ENCODE results near the gene INTU.

INTU gene

GRCh38 chr4:127668770-127669169, 36.0 kb downstream of the INTU start:
- TF ChIP-seq POLR2AphosphoS5 (IDR thresholded peaks at IDR 0.05; ENCODE audit: low read depth) (no peak), SPI1 (IDR thresholded peaks at IDR 0.05; ENCODE audit: borderline replicate concordance, low read depth) (no peak), GABPA (IDR thresholded peaks at IDR 0.05; ENCODE audit: low read depth) (no peak)
- TF ChIP-seq, protein P1, sequence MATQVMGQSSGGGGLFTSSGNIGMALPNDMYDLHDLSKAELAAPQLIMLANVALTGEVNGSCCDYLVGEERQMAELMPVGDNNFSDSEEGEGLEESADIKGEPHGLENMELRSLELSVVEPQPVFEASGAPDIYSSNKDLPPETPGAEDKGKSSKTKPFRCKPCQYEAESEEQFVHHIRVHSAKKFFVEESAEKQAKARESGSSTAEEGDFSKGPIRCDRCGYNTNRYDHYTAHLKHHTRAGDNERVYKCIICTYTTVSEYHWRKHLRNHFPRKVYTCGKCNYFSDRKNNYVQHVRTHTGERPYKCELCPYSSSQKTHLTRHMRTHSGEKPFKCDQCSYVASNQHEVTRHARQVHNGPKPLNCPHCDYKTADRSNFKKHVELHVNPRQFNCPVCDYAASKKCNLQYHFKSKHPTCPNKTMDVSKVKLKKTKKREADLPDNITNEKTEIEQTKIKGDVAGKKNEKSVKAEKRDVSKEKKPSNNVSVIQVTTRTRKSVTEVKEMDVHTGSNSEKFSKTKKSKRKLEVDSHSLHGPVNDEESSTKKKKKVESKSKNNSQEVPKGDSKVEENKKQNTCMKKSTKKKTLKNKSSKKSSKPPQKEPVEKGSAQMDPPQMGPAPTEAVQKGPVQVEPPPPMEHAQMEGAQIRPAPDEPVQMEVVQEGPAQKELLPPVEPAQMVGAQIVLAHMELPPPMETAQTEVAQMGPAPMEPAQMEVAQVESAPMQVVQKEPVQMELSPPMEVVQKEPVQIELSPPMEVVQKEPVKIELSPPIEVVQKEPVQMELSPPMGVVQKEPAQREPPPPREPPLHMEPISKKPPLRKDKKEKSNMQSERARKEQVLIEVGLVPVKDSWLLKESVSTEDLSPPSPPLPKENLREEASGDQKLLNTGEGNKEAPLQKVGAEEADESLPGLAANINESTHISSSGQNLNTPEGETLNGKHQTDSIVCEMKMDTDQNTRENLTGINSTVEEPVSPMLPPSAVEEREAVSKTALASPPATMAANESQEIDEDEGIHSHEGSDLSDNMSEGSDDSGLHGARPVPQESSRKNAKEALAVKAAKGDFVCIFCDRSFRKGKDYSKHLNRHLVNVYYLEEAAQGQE (IDR thresholded peaks at IDR 0.05; ENCODE audit: insufficient replicate concordance, low read depth): no peak
- TF ChIP-seq, protein P2, sequence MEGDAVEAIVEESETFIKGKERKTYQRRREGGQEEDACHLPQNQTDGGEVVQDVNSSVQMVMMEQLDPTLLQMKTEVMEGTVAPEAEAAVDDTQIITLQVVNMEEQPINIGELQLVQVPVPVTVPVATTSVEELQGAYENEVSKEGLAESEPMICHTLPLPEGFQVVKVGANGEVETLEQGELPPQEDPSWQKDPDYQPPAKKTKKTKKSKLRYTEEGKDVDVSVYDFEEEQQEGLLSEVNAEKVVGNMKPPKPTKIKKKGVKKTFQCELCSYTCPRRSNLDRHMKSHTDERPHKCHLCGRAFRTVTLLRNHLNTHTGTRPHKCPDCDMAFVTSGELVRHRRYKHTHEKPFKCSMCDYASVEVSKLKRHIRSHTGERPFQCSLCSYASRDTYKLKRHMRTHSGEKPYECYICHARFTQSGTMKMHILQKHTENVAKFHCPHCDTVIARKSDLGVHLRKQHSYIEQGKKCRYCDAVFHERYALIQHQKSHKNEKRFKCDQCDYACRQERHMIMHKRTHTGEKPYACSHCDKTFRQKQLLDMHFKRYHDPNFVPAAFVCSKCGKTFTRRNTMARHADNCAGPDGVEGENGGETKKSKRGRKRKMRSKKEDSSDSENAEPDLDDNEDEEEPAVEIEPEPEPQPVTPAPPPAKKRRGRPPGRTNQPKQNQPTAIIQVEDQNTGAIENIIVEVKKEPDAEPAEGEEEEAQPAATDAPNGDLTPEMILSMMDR (IDR thresholded peaks at IDR 0.05; ENCODE audit: insufficient read depth, low read length): no peak
- Histone ChIP-seq H3K27me3 (ENCODE audit: insufficient read depth, poor library complexity, severe bottlenecking) (no peaks in the 10 kb centered on the region), H3K27ac (replicated peaks) (no peak overlapping the region), H3K4me3 (replicated peaks; ENCODE audit: insufficient read depth, low read length) (no peak overlapping the region)
- no peak for DNase-seq (ENCODE audit: low read depth in 1 of 2, low spot score in 1 of 2)

DNA sequence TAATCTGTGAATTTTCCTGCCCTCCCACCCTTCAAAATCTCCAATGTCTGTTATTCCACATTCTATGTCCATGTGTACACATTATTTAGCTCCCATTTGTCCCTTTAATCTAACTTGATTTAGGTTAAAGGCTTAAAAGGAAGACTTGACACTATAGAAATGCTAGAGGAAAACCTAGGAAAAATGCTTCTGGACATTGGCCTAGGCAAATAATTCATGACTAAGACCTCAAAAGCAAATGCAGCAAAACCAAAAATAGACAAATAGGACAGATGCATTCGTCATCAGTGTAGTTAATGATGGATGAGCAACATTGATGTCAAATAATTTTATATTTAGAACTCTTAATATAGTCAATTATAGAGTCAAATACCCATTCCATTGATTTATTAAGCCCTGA, 36.9 kb downstream of the INTU start:
- Histone ChIP-seq H3K27ac (replicated peaks) (no peak overlapping the region), H3K27me3 (ENCODE audit: insufficient read depth, poor library complexity, severe bottlenecking) (no peaks in the 10 kb centered on the region), H3K4me3 (replicated peaks; ENCODE audit: insufficient read depth, low read length) (no peak overlapping the region)
- no peak for DNase-seq (ENCODE audit: low read depth in 1 of 2, low spot score in 1 of 2)
- TF ChIP-seq SPI1 (IDR thresholded peaks at IDR 0.05; ENCODE audit: borderline replicate concordance, low read depth): no peak
- no peak for TF ChIP-seq GABPA (IDR thresholded peaks at IDR 0.05; ENCODE audit: low read depth)
- TF ChIP-seq POLR2AphosphoS5 (IDR thresholded peaks at IDR 0.05; ENCODE audit: low read depth): no peak
- TF ChIP-seq, protein P2 (IDR thresholded peaks at IDR 0.05; ENCODE audit: insufficient read depth, low read length): no peak
- TF ChIP-seq, protein P1 (IDR thresholded peaks at IDR 0.05; ENCODE audit: insufficient replicate concordance, low read depth): no peak

GRCh38 chr4:127672111-127672510, 39.4 kb downstream of the INTU start:
- TF ChIP-seq, protein P2 (IDR thresholded peaks at IDR 0.05; ENCODE audit: insufficient read depth, low read length): no peak
- TF ChIP-seq, protein P1 (IDR thresholded peaks at IDR 0.05; ENCODE audit: insufficient replicate concordance, low read depth): no peak
- DNase-seq (ENCODE audit: low read depth in 1 of 2, low spot score in 1 of 2): no peak
- Histone ChIP-seq H3K27me3 (ENCODE audit: insufficient read depth, poor library complexity, severe bottlenecking) (no peaks in the 10 kb centered on the region), H3K4me3 (replicated peaks; ENCODE audit: insufficient read depth, low read length) (no peak overlapping the region), H3K27ac (replicated peaks) (no peak overlapping the region)
